Dendritic cell treated with granulocyte-macrophage colony-stimulating factor and Interleukin-4, amounts not matched to agents 40 ng/mL and 50 ng/mL, for 4 days (primary cell): Measurements from ENCODE around the gene UBE2G2.
A peak's percentile ranks its signal among the peaks of the same experiment; 100 is the strongest.
"Not testable (repeated sequence)": the region's sequence is repeated elsewhere in the genome, so short reads cannot be mapped to it uniquely, and the experiment has no call there.

Experiments used
- H3K27ac Mint-ChIP-seq: one replicate; pipeline ENCODE4 v1.8.0; 2022; ENCODE audit warnings: mild to moderate bottlenecking, mixed read lengths
- H3K27me3 Mint-ChIP-seq: one replicate; pipeline ENCODE4 v1.8.0; 2022; ENCODE audit warnings: mild to moderate bottlenecking, mixed read lengths
- H3K36me3 Mint-ChIP-seq: one replicate; pipeline ENCODE4 v1.8.0; 2022; ENCODE audit warnings: low read depth, mixed read lengths
- H3K4me1 Mint-ChIP-seq: one replicate; pipeline ENCODE4 v1.8.0; 2022; ENCODE audit warnings: low read depth, mixed read lengths
- H3K4me3 Mint-ChIP-seq: one replicate; pipeline ENCODE4 v1.8.0; 2022; ENCODE audit warnings: mild to moderate bottlenecking, moderate library complexity, mixed read lengths
- H3K9me3 Mint-ChIP-seq: one replicate; pipeline ENCODE4 v1.8.0; 2022; ENCODE audit warnings: mixed read lengths
- intact Hi-C: fragments of 100-400 bp; cut with micrococcal nuclease; formaldehyde crosslinking; loops from one replicate; pipeline ENCODE4 v1.15.0; 2022

The UBE2G2 gene

GRCh38 chr21:44842087-44842486 is 40.5 kb upstream of the UBE2G2 start:
- no peaks in the 10 kb centered on the region for H3K9me3 Mint-ChIP-seq
- H3K4me3 Mint-ChIP-seq: no peak overlapping the region
- peaks cover 31% of the 10 kb centered on the region for H3K27me3 Mint-ChIP-seq
- no peaks in the 10 kb centered on the region for H3K36me3 Mint-ChIP-seq
- no peak overlapping the region for H3K27ac Mint-ChIP-seq
- intact Hi-C loops: no loop called here
- peaks cover 26% of the 10 kb centered on the region for H3K4me1 Mint-ChIP-seq

GRCh38 chr21:44840771-44841170 is 39.2 kb upstream of the UBE2G2 start:
- peaks cover 31% of the 10 kb centered on the region for H3K27me3 Mint-ChIP-seq
- H3K36me3 Mint-ChIP-seq: no peaks in the 10 kb centered on the region
- no peaks in the 10 kb centered on the region for H3K9me3 Mint-ChIP-seq
- H3K4me1 Mint-ChIP-seq: peaks cover 17% of the 10 kb centered on the region
- no peak overlapping the region for H3K27ac Mint-ChIP-seq
- H3K4me3 Mint-ChIP-seq: no peak overlapping the region
- intact Hi-C loops: no loop called here

GRCh38 chr21:44838951-44839350 is 37.3 kb upstream of the UBE2G2 start:
- intact Hi-C loops: no loop called here
- Mint-ChIP-seq H3K9me3 (no peaks in the 10 kb centered on the region), H3K4me3 (no peak overlapping the region), H3K36me3 (no peaks in the 10 kb centered on the region), H3K4me1 (peaks cover 18% of the 10 kb centered on the region), H3K27me3 (peaks cover 26% of the 10 kb centered on the region), H3K27ac (no peak overlapping the region)

- H3K36me3 Mint-ChIP-seq: no peaks in the 10 kb centered on the region
- intact Hi-C loops: no loop called here
- H3K9me3 Mint-ChIP-seq: no peaks in the 10 kb centered on the region
- peaks cover 23% of the 10 kb centered on the region for H3K4me1 Mint-ChIP-seq
- H3K27ac Mint-ChIP-seq: no peak overlapping the region
- H3K4me3 Mint-ChIP-seq: no peak overlapping the region
- peaks cover 25% of the 10 kb centered on the region for H3K27me3 Mint-ChIP-seq
These were observed 36.6 kb upstream of the UBE2G2 start for GRCh38 chr21:44838039-44838895.

DNA sequence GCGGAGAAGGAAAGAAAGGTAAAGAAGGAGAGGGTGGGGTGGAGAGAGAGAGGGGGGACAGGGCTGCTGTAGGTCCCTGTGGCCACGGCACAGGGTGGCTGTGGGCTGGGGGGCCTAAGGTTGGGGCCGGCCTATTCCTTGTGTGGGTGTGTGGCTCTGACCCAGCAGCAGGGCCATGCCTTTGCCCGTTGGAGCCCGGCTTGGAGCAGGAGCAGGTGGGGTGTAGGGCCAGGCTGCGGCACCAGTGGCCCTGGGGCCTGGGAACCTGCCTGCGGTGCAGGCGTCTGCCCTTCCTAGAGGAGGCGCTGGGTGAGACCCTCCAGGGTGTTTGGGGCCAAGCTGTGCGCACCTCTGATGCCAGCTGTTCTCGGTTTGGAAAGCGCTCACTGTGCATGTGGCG is 35.9 kb upstream of the UBE2G2 start:
- intact Hi-C loops: no loop called here
- peaks cover 18% of the 10 kb centered on the region for H3K27me3 Mint-ChIP-seq
- H3K4me3 Mint-ChIP-seq: no peak overlapping the region
- H3K9me3 Mint-ChIP-seq: no peaks in the 10 kb centered on the region
- no peaks in the 10 kb centered on the region for H3K36me3 Mint-ChIP-seq
- peaks cover 31% of the 10 kb centered on the region for H3K4me1 Mint-ChIP-seq
- peak overlapping the region; percentile 9 for H3K27ac Mint-ChIP-seq

DNA sequence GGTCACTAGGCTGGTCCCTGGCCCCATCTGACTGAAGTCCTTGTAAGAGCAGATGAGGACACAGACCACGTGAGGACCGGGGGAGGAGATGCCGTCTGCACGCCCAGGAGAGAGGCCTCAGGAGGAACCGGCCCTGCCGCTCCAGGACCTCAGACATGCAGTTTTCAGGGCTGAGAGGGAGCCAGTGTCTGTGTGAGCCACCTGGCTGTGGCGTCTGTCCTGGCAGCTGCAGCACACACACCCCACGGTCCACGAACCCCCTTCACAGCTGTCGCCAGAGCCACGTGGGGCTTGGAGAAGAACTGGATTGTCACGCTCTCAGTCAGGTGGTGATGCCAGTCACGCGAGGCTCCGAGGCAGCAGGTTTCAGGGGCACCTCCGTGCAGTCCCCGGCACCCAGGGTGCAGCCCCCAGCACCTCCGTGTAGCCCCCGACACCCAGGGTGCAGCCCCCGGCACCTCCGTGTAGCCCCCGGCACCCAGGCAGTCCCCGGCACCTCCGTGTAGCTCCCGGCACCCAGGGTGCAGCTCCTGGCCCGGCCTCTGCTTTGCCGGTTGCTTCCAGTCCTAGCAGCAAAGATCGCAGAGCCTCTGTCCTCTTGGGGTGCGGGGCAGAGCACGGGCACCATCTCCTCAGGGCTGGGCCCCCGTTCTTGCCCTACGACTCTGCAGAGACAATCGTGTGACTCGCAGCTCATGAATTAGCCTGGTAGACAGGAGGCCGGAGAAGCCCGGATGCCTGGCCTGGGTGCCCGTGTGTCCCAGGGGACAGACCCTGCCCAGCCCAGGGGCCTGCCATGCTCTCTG is 35.2 kb upstream of the UBE2G2 start:
- peaks cover 11% of the 10 kb centered on the region for H3K27me3 Mint-ChIP-seq
- H3K4me3 Mint-ChIP-seq: no peak overlapping the region
- H3K36me3 Mint-ChIP-seq: no peaks in the 10 kb centered on the region
- H3K9me3 Mint-ChIP-seq: no peaks in the 10 kb centered on the region
- peaks cover 32% of the 10 kb centered on the region for H3K4me1 Mint-ChIP-seq
- peak overlapping the region; percentile 9 for H3K27ac Mint-ChIP-seq
- intact Hi-C loops: no loop called here

- intact Hi-C loops: no loop called here
- H3K36me3 Mint-ChIP-seq: no peaks in the 10 kb centered on the region
- no peak overlapping the region for H3K27ac Mint-ChIP-seq
- no peaks in the 10 kb centered on the region for H3K9me3 Mint-ChIP-seq
- H3K27me3 Mint-ChIP-seq: peaks cover 8% of the 10 kb centered on the region
- peaks cover 34% of the 10 kb centered on the region for H3K4me1 Mint-ChIP-seq
- no peak overlapping the region for H3K4me3 Mint-ChIP-seq
These were observed 34.7 kb upstream of the UBE2G2 start for GRCh38 chr21:44836349-44836665.

DNA sequence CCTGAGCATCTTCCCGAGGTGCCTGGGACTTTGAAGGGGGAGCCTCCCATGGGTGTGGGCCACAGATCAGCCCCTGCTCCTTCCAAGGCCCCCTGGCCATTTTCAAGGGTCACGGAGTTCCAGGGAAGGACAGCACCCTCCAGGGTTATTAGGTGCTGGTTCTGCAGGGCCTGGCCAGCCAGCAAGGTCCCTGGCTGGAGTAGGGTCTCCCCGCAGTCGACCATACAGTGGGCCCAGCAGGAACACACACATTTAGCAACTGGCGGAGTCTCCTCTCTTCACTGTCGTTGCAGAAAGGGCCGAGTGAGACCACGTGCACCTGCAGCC is 34.0 kb upstream of the UBE2G2 start:
- H3K27ac Mint-ChIP-seq: no peak overlapping the region

DNA sequence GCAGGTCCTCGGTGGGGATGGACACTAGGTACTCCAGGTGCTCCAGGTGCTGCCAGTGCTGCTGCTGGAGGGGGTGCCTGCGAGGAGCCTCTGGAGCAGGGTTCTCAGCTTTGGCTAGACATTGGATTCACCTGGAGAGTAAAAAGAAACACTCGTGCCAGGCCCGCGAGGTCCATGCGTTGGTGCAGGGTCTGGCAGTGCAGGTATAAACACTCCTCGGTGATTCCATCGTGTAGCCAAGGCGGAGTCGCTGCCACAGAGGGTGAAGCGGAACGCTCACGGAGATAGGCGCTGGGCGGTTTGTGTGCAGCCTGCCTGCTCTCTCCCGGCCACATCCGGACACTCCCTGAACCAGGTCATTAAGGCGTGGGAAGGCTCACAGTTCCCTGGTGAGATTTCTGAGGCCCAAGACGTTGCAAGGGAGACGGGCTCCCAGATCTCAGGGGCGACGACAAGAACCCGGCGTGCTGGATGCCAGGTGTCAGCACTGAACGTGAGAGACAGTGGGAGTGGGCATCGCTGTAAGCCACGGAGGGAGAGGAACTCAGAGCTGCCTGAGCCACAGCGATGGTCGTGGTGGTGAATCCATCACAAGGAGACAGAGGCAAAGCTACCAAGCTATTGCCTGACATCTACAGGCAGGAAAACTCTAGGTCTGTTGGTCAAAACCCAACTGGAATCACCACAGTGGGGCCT is 33.5 kb upstream of the UBE2G2 start:
- H3K27ac Mint-ChIP-seq: no peak overlapping the region
- no peaks in the 10 kb centered on the region for H3K36me3 Mint-ChIP-seq
- H3K4me3 Mint-ChIP-seq: no peak overlapping the region
- peaks cover 4% of the 10 kb centered on the region for H3K27me3 Mint-ChIP-seq
- peaks cover 43% of the 10 kb centered on the region for H3K4me1 Mint-ChIP-seq
- H3K9me3 Mint-ChIP-seq: no peaks in the 10 kb centered on the region
- intact Hi-C loops: no loop called here

More for the DNA sequence above, 34.0 kb upstream of the UBE2G2 start:
- Mint-ChIP-seq H3K4me3 (no peak overlapping the region), H3K9me3 (no peaks in the 10 kb centered on the region), H3K4me1 (peaks cover 41% of the 10 kb centered on the region), H3K27me3 (peaks cover 4% of the 10 kb centered on the region), H3K36me3 (no peaks in the 10 kb centered on the region)
- intact Hi-C loops: no loop called here

DNA sequence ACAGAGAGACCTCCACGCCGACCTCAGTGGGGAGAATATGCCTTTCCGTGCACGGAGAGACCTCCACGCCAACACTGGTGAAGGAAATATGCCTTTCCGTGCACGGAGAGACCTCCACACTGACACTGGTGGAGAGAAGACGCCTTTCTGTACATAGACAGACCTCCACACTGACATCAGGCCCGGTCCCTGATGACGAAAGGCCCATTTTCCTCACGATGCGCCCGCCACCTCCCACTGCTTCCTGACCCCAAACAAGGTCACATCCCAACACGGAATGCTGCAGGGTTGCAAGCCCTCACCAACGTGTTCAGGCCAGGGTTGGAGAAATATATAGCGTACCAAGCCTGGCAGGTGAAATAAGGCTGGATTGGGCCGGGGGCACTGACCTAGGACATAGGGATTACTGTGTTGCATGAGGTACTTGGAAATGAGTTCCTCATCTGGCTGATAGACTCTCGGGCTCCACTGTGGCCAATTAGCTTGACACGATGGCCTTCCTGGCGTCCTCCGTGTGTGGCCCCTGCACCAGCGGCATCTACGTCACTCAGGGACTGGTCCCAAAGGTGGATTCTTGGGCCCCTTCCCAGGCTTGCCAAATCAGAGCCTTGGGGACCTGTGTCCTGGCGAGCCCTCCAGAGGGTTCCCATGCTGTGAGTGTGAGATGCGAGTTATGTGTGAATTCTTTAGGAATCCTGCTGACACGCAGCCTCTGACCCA is 32.8 kb upstream of the UBE2G2 start:
- H3K9me3 Mint-ChIP-seq: peaks cover 3% of the 10 kb centered on the region
- intact Hi-C loops: no loop called here
- peaks cover 5% of the 10 kb centered on the region for H3K27me3 Mint-ChIP-seq
- H3K4me1 Mint-ChIP-seq: peaks cover 43% of the 10 kb centered on the region
- no peak overlapping the region for H3K27ac Mint-ChIP-seq
- H3K4me3 Mint-ChIP-seq: no peak overlapping the region
- no peaks in the 10 kb centered on the region for H3K36me3 Mint-ChIP-seq

DNA sequence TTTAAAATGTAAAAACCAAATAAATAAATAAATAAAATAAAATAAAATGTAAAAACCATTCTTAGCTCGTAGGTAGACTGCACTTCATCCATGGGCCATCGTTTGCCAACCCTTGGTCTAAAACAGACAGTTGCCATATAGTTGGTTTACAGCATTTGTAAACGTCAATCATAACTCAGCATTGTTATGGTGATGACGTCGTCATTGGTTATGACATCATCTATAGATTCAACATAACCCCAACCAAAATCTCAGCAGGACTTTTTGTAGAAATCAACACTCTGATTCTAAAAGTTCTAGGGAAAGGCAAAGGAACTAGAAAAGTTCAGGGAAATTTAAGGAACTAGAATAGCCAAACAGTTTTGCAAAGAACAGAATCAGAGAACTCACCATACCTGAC is 32.0 kb upstream of the UBE2G2 start:
- Mint-ChIP-seq H3K4me1 (peaks cover 43% of the 10 kb centered on the region), H3K36me3 (no peaks in the 10 kb centered on the region), H3K9me3 (peaks cover 10% of the 10 kb centered on the region), H3K27me3 (peaks cover 7% of the 10 kb centered on the region), H3K4me3 (no peak overlapping the region), H3K27ac (no peak overlapping the region)
- intact Hi-C loops: no loop called here

DNA sequence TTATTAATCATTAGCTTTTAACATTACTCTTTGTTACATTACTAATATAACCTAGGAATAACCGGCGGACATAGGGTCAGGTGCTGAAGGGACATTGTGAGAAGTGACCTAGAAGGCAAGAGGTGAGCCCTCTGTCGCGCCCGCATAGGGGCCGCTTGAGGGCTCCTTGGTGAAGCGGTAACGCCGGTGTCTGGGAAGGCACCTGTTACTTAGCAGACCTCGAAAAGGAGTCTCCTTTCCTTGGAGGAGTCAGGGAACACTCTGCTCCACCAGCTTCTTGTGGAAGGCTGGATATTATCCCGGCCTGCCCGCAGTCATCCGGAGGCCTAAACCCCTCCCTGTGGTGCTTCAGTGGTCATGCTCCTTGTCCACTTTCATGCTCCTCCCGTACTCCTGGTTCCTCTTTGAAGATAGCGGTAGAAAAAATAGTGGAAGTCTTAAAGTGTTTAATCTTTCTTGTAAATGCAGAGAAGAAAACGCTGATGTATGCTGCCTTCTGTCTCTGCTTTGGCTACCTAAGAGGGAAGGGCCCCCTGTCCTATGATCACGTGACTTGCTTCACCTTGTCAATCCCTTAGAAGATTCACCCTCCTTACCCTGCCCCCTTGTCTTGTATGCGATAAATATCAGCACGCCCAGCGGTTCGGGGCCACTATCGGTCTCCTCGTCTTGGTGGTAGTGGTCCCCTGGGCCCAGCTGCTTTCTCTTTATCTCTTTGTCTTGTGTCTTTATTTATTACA is 31.1 kb upstream of the UBE2G2 start:
- Mint-ChIP-seq H3K27ac (peak overlapping the region; percentile 65), H3K9me3 (peaks cover 20% of the 10 kb centered on the region), H3K27me3 (peaks cover 12% of the 10 kb centered on the region), H3K4me1 (peaks cover 38% of the 10 kb centered on the region)
- H3K36me3 Mint-ChIP-seq, intact Hi-C loops, H3K4me3 Mint-ChIP-seq: not testable (repeated sequence)

DNA sequence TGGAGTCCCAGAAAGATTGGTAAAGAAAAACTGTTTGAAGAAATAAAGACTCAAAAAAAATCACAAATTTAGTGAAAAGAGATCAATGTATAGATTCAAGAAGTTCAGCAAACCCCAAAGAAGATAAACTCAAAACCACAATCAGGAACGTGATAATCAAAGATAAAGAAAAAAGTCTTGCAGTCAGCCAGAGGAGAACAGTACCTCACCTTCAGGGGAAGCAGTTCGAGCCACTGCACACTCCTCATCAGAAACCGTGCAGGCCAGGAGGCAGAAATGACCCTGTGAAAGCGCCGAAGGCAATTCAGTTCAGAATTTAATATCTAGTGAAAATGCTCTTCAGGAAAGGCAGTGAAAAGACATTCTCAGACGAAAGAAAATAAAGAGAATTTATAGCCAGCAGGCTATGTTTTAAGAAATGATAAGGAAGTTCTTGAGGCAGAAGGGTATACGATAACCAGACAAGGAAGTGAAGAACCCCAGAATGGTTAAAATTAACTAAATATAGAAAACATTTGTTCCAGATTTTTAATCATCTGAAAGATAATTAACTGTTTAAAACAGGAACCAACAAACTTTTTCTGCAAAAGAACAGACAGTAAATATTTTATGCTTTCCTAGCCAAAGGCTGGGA is 29.7 kb upstream of the UBE2G2 start:
- Mint-ChIP-seq H3K9me3 (peaks cover 29% of the 10 kb centered on the region), H3K4me1 (peaks cover 33% of the 10 kb centered on the region), H3K27ac (peak overlapping the region; percentile 44), H3K36me3 (peaks cover 7% of the 10 kb centered on the region), H3K4me3 (no peak overlapping the region), H3K27me3 (peaks cover 15% of the 10 kb centered on the region)
- intact Hi-C loops: no loop called here
